Stimulated activated naive CD8-positive, alpha-beta T cell treated with anti-CD3 and anti-CD28 coated beads, Interleukin-15, Interleukin-2, amounts not matched to agents 100 ng/mL and 50 ng/mL, for 24 hours (primary cell): ENCODE results near the gene AADAC.
"Not testable (repeated sequence)": the region's sequence is repeated elsewhere in the genome, so short reads cannot be mapped to it uniquely, and the experiment has no call there.

Experiments used
- H3K27ac Mint-ChIP-seq: one replicate; pipeline ENCODE4 v1.8.0; 2021; ENCODE audit warnings: mild to moderate bottlenecking, mixed read lengths
- H3K27me3 Mint-ChIP-seq: one replicate; pipeline ENCODE4 v1.8.0; 2021; ENCODE audit warnings: mixed read lengths
- H3K36me3 Mint-ChIP-seq: one replicate; pipeline ENCODE4 v1.8.0; 2021; ENCODE audit warnings: low read depth, mixed read lengths
- H3K4me1 Mint-ChIP-seq: one replicate; pipeline ENCODE4 v1.8.0; 2021; ENCODE audit warnings: low read depth, mixed read lengths
- H3K4me3 Mint-ChIP-seq: one replicate; pipeline ENCODE4 v1.8.0; 2021; ENCODE audit warnings: mild to moderate bottlenecking, mixed read lengths
- H3K9me3 Mint-ChIP-seq: one replicate; pipeline ENCODE4 v1.8.0; 2021; ENCODE audit warnings: mixed read lengths

Gene AADAC

GRCh38 chr3:151789853-151790463 is 24.0 kb upstream of the AADAC start:
- Mint-ChIP-seq H3K4me1 (no peaks in the 10 kb centered on the region), H3K4me3 (no peak overlapping the region), H3K9me3 (no peaks in the 10 kb centered on the region), H3K36me3 (no peaks in the 10 kb centered on the region), H3K27me3 (peaks cover 4% of the 10 kb centered on the region), H3K27ac (no peak overlapping the region)

GRCh38 chr3:151790763-151791162 is 23.2 kb upstream of the AADAC start:
- not testable (repeated sequence) for H3K4me1 Mint-ChIP-seq, H3K27ac Mint-ChIP-seq, H3K27me3 Mint-ChIP-seq, H3K9me3 Mint-ChIP-seq, H3K4me3 Mint-ChIP-seq, H3K36me3 Mint-ChIP-seq

- Mint-ChIP-seq H3K9me3 (no peaks in the 10 kb centered on the region), H3K27me3 (peaks cover 4% of the 10 kb centered on the region), H3K27ac (no peak overlapping the region), H3K36me3 (no peaks in the 10 kb centered on the region), H3K4me3 (no peak overlapping the region), H3K4me1 (no peaks in the 10 kb centered on the region)
Observed at GRCh38 chr3:151792411-151792810, 21.5 kb upstream of the AADAC start.

GRCh38 chr3:151793636-151794035 is 20.3 kb upstream of the AADAC start:
- H3K36me3 Mint-ChIP-seq: no peaks in the 10 kb centered on the region

GRCh38 chr3:151794080-151794479 is 19.8 kb upstream of the AADAC start:
- peaks cover 4% of the 10 kb centered on the region for H3K27me3 Mint-ChIP-seq
- no peaks in the 10 kb centered on the region for H3K4me1 Mint-ChIP-seq
- H3K9me3 Mint-ChIP-seq: no peaks in the 10 kb centered on the region
- H3K36me3 Mint-ChIP-seq: no peaks in the 10 kb centered on the region
- no peak overlapping the region for H3K4me3 Mint-ChIP-seq
- H3K27ac Mint-ChIP-seq: no peak overlapping the region

More at GRCh38 chr3:151793636-151794035, 20.3 kb upstream of the AADAC start:
- Mint-ChIP-seq H3K4me3 (no peak overlapping the region), H3K4me1 (no peaks in the 10 kb centered on the region), H3K27ac (no peak overlapping the region), H3K9me3 (no peaks in the 10 kb centered on the region), H3K27me3 (peaks cover 4% of the 10 kb centered on the region)

- Mint-ChIP-seq H3K9me3 (no peaks in the 10 kb centered on the region), H3K27ac (no peak overlapping the region), H3K4me1 (no peaks in the 10 kb centered on the region)
Observed at GRCh38 chr3:151795276-151795675, 18.6 kb upstream of the AADAC start.

GRCh38 chr3:151796105-151796680 is 17.7 kb upstream of the AADAC start:
- Mint-ChIP-seq H3K9me3 (no peaks in the 10 kb centered on the region), H3K4me1 (no peaks in the 10 kb centered on the region), H3K4me3 (no peak overlapping the region), H3K36me3 (no peaks in the 10 kb centered on the region), H3K27me3 (peaks cover 4% of the 10 kb centered on the region), H3K27ac (no peak overlapping the region)

More at GRCh38 chr3:151795276-151795675, 18.6 kb upstream of the AADAC start:
- no peaks in the 10 kb centered on the region for H3K36me3 Mint-ChIP-seq
- H3K27me3 Mint-ChIP-seq: peaks cover 4% of the 10 kb centered on the region
- H3K4me3 Mint-ChIP-seq: no peak overlapping the region

GRCh38 chr3:151798466-151798865 is 15.4 kb upstream of the AADAC start:
- H3K36me3 Mint-ChIP-seq: no peaks in the 10 kb centered on the region
- no peaks in the 10 kb centered on the region for H3K4me1 Mint-ChIP-seq
- no peak overlapping the region for H3K27ac Mint-ChIP-seq
- no peak overlapping the region for H3K4me3 Mint-ChIP-seq
- H3K27me3 Mint-ChIP-seq: peaks cover 4% of the 10 kb centered on the region
- no peaks in the 10 kb centered on the region for H3K9me3 Mint-ChIP-seq

GRCh38 chr3:151800431-151800830 is 13.5 kb upstream of the AADAC start:
- H3K27me3 Mint-ChIP-seq: no peaks in the 10 kb centered on the region
- no peaks in the 10 kb centered on the region for H3K4me1 Mint-ChIP-seq
- no peaks in the 10 kb centered on the region for H3K9me3 Mint-ChIP-seq
- no peaks in the 10 kb centered on the region for H3K36me3 Mint-ChIP-seq
- no peak overlapping the region for H3K27ac Mint-ChIP-seq
- H3K4me3 Mint-ChIP-seq: no peak overlapping the region

- peaks cover 13% of the 10 kb centered on the region for H3K9me3 Mint-ChIP-seq
- no peaks in the 10 kb centered on the region for H3K36me3 Mint-ChIP-seq
- no peak overlapping the region for H3K4me3 Mint-ChIP-seq
- no peaks in the 10 kb centered on the region for H3K4me1 Mint-ChIP-seq
- no peaks in the 10 kb centered on the region for H3K27me3 Mint-ChIP-seq
- H3K27ac Mint-ChIP-seq: no peak overlapping the region
Observed at GRCh38 chr3:151804267-151804666, 9.6 kb upstream of the AADAC start.

GRCh38 chr3:151806838-151807237 is 7.1 kb upstream of the AADAC start:
- peaks cover 13% of the 10 kb centered on the region for H3K9me3 Mint-ChIP-seq
- no peaks in the 10 kb centered on the region for H3K4me1 Mint-ChIP-seq
- no peaks in the 10 kb centered on the region for H3K27me3 Mint-ChIP-seq
- H3K36me3 Mint-ChIP-seq: no peaks in the 10 kb centered on the region
- H3K27ac Mint-ChIP-seq: no peak overlapping the region
- H3K4me3 Mint-ChIP-seq: no peak overlapping the region

GRCh38 chr3:151808926-151809325 is 5.0 kb upstream of the AADAC start:
- H3K27ac Mint-ChIP-seq, H3K4me1 Mint-ChIP-seq, H3K27me3 Mint-ChIP-seq, H3K4me3 Mint-ChIP-seq, H3K36me3 Mint-ChIP-seq: not testable (repeated sequence)
- peaks cover 13% of the 10 kb centered on the region for H3K9me3 Mint-ChIP-seq

GRCh38 chr3:151811474-151811873 is 2.4 kb upstream of the AADAC start:
- H3K4me3 Mint-ChIP-seq: no peak overlapping the region
- H3K27ac Mint-ChIP-seq: no peak overlapping the region
- H3K4me1 Mint-ChIP-seq: no peaks in the 10 kb centered on the region
- peaks cover 13% of the 10 kb centered on the region for H3K9me3 Mint-ChIP-seq
- H3K36me3 Mint-ChIP-seq: no peaks in the 10 kb centered on the region
- H3K27me3 Mint-ChIP-seq: no peaks in the 10 kb centered on the region

- H3K4me1 Mint-ChIP-seq: no peaks in the 10 kb centered on the region
- no peaks in the 10 kb centered on the region for H3K27me3 Mint-ChIP-seq
- no peak overlapping the region for H3K27ac Mint-ChIP-seq
- no peaks in the 10 kb centered on the region for H3K9me3 Mint-ChIP-seq
- H3K4me3 Mint-ChIP-seq: no peak overlapping the region
- H3K36me3 Mint-ChIP-seq: no peaks in the 10 kb centered on the region
Observed at GRCh38 chr3:151814588-151814987, 672 bp downstream of the AADAC start.

- no peaks in the 10 kb centered on the region for H3K4me1 Mint-ChIP-seq
- H3K27me3 Mint-ChIP-seq: no peaks in the 10 kb centered on the region
- no peak overlapping the region for H3K4me3 Mint-ChIP-seq
- H3K36me3 Mint-ChIP-seq: no peaks in the 10 kb centered on the region
- no peaks in the 10 kb centered on the region for H3K9me3 Mint-ChIP-seq
- no peak overlapping the region for H3K27ac Mint-ChIP-seq
Observed at GRCh38 chr3:151816091-151816604, 2.2 kb downstream of the AADAC start.

- H3K36me3 Mint-ChIP-seq: no peaks in the 10 kb centered on the region
- H3K9me3 Mint-ChIP-seq: no peaks in the 10 kb centered on the region
- H3K4me1 Mint-ChIP-seq: no peaks in the 10 kb centered on the region
- H3K27me3 Mint-ChIP-seq: no peaks in the 10 kb centered on the region
- H3K4me3 Mint-ChIP-seq: no peak overlapping the region
- H3K27ac Mint-ChIP-seq: no peak overlapping the region
Observed at GRCh38 chr3:151817473-151817872, 3.6 kb downstream of the AADAC start.
